ENCODE measurements around the gene ST13.

DNA sequence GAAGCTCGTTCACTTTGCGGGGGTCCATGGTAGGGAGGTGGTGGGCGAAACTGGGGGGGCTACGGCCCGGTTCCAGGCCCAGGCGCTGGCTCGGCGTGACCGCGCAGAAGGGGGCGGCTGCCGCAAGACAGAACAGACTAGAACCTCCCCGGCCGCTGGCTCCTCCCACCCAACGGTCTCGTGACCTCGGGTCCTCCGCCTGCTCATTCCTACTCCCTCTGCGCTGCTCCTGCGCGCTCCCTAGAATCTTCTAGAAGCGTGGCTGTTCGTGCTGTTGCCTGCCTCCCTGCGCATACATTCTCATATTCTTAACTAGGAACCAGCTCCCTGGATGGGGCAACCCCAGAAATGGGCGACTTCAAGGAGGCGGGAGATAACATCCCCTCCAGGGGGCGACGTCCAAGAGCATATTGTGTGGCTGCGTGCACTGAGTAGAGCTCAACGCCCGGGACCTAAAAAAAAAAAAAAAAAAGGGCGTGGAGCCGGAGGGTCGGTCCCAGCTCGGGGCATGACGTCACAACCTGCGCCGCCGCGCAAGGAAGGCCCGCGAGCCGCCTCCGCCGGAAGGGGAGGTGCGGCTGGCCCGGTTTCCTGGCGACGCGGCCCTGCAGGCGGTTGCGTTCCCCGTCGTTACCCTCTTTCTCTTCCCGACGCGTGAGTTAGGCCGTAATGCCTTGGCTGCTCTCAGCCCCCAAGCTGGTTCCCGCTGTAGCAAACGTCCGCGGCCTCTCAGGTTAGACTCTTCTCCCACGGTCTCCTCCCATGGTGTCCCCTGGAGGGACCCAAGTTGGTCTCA is at the start of gene ST13, which contains the start of gene XPNPEP3:
- TF ChIP-seq, protein P1, sequence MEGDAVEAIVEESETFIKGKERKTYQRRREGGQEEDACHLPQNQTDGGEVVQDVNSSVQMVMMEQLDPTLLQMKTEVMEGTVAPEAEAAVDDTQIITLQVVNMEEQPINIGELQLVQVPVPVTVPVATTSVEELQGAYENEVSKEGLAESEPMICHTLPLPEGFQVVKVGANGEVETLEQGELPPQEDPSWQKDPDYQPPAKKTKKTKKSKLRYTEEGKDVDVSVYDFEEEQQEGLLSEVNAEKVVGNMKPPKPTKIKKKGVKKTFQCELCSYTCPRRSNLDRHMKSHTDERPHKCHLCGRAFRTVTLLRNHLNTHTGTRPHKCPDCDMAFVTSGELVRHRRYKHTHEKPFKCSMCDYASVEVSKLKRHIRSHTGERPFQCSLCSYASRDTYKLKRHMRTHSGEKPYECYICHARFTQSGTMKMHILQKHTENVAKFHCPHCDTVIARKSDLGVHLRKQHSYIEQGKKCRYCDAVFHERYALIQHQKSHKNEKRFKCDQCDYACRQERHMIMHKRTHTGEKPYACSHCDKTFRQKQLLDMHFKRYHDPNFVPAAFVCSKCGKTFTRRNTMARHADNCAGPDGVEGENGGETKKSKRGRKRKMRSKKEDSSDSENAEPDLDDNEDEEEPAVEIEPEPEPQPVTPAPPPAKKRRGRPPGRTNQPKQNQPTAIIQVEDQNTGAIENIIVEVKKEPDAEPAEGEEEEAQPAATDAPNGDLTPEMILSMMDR (conservative IDR thresholded peaks at IDR 0.05; ENCODE audit: low read length) = peak; percentile 57; the same call in 1 of the 2 replicates
- TF ChIP-seq EZH2phosphoT487 (IDR thresholded peaks at IDR 0.05; ENCODE audit: borderline replicate concordance, low read depth, low read length) = no peak
